ENCODE results near the gene EVX2. TPM values are rescaled to one million over a fixed set of nuclear protein-coding genes. Genes with fewer than 3 reads are reported as not detected.
A peak's percentile ranks its signal among the peaks of the same experiment; 100 is the strongest.

EVX2 gene
- total RNA-seq, 2 experiments from 2014 or later, result not detected

- DNase-seq (peak in 3 of 14 experiments; percentile 15 to 44 (median 30)), ATAC-seq (ENCODE audit: poor library complexity) (no peak)
- Mint-ChIP-seq H3K4me3 (peak within 1 kb of the TSS; percentile 85), H3K9me3 (no peaks in the 10 kb centered on the region), H3K36me3 (ENCODE audit: low read depth) (peaks cover 7% of the 10 kb centered on the region), H3K4me1 (ENCODE audit: low read depth) (peaks cover 41% of the 10 kb centered on the region), H3K27me3 (peaks cover 90% of the 10 kb centered on the region), H3K27ac (peak within 1 kb of the TSS; percentile 43)
- no peaks in the 10 kb centered on the region for H3K36me3 ChIP-seq (ENCODE audit: insufficient read depth, low read length)
- intact Hi-C loops (cut with DNase I, micrococcal nuclease), result no loop called here
- H3K9me3 ChIP-seq (ENCODE audit: control insufficient read depth in 1 of 2, insufficient read depth in 1 of 2, low read length in 2 of 2), result peaks cover 3 to 57% of the 10 kb centered on the region in 2 experiments
- H3K4me1 ChIP-seq (ENCODE audit: insufficient read depth, low read length), result peaks cover 35% of the 10 kb centered on the region
- H3K27ac ChIP-seq (ENCODE audit: low read depth in 1 of 2, low read length in 2 of 2), result no peak within 1 kb of the TSS
- H3K4me3 ChIP-seq (ENCODE audit: low read length), result no peak within 1 kb of the TSS
- peaks cover 87 to 93% of the 10 kb centered on the region in 2 experiments for H3K27me3 ChIP-seq (ENCODE audit: control insufficient read depth in 1 of 2, insufficient read depth in 2 of 2, low read length in 2 of 2)
- ChIA-PET POLR2A (no interaction called here), CTCF (no interaction called here)
- TF ChIP-seq CTCF (IDR thresholded peaks at IDR 0.05), result no peak
Observed at GRCh38 chr2:176106581-176107539, 23.1 kb upstream of the EVX2 start, which contains the start of gene HOXD11. Gene HOXD11, plus strand, starts transcription at chr2:176107280. Its CDS starts 76 bp downstream, at chr2:176107356.

- intact Hi-C loops (cut with DNase I, micrococcal nuclease), result no loop called here
- H3K36me3 ChIP-seq (ENCODE audit: insufficient read depth, low read length), result no peaks in the 10 kb centered on the region
- no peak for TF ChIP-seq CTCF (IDR thresholded peaks at IDR 0.05)
- POLR2A ChIA-PET, result no interaction called here
- H3K4me1 ChIP-seq (ENCODE audit: insufficient read depth, low read length), result peaks cover 31% of the 10 kb centered on the region
- ATAC-seq (ENCODE audit: poor library complexity) (no peak), DNase-seq (peak in 1 of 14 experiments; percentile 25)
- H3K27me3 Mint-ChIP-seq, result peaks cover 90% of the 10 kb centered on the region
- H3K36me3 Mint-ChIP-seq (ENCODE audit: low read depth), result peaks cover 7% of the 10 kb centered on the region
- CTCF ChIA-PET, result no interaction called here
- no peaks in the 10 kb centered on the region for H3K9me3 Mint-ChIP-seq
- H3K4me1 Mint-ChIP-seq (ENCODE audit: low read depth), result peaks cover 41% of the 10 kb centered on the region
- H3K27ac ChIP-seq (ENCODE audit: low read depth in 1 of 2, low read length in 2 of 2), result no peak overlapping the region
- H3K4me3 ChIP-seq (ENCODE audit: low read length), result no peak overlapping the region
- peaks cover 3 to 51% of the 10 kb centered on the region in 2 experiments for H3K9me3 ChIP-seq (ENCODE audit: control insufficient read depth in 1 of 2, insufficient read depth in 1 of 2, low read length in 2 of 2)
- peak overlapping the region; percentile 43 for H3K27ac Mint-ChIP-seq
- peak overlapping the region; percentile 85 for H3K4me3 Mint-ChIP-seq
- H3K27me3 ChIP-seq (ENCODE audit: control insufficient read depth in 1 of 2, insufficient read depth in 2 of 2, low read length in 2 of 2), result peaks cover 87 to 93% of the 10 kb centered on the region in 2 experiments
Observed at GRCh38 chr2:176105730-176106580, 22.2 kb upstream of the EVX2 start.

- no peaks in the 10 kb centered on the region for H3K9me3 Mint-ChIP-seq
- no peak for TF ChIP-seq CTCF (IDR thresholded peaks at IDR 0.05)
- no peak overlapping the region for H3K4me3 ChIP-seq (ENCODE audit: low read length)
- H3K36me3 Mint-ChIP-seq (ENCODE audit: low read depth), result peaks cover 7% of the 10 kb centered on the region
- H3K4me1 ChIP-seq (ENCODE audit: insufficient read depth, low read length), result peaks cover 33% of the 10 kb centered on the region
- no peak for ATAC-seq (ENCODE audit: poor library complexity)
- H3K27me3 Mint-ChIP-seq, result peaks cover 90% of the 10 kb centered on the region
- no peak overlapping the region for H3K27ac ChIP-seq (ENCODE audit: low read depth in 1 of 2, low read length in 2 of 2)
- no peak overlapping the region for H3K27ac Mint-ChIP-seq
- intact Hi-C loops (cut with DNase I, micrococcal nuclease), result no loop called here
- H3K4me3 Mint-ChIP-seq, result no peak overlapping the region
- peak in 1 of 14 experiments; percentile 25 for DNase-seq
- no peaks in the 10 kb centered on the region for H3K36me3 ChIP-seq (ENCODE audit: insufficient read depth, low read length)
- ChIA-PET POLR2A (no interaction called here), CTCF (no interaction called here)
- H3K9me3 ChIP-seq (ENCODE audit: control insufficient read depth in 1 of 2, insufficient read depth in 1 of 2, low read length in 2 of 2), result peaks cover 3 to 58% of the 10 kb centered on the region in 2 experiments
- peaks cover 41% of the 10 kb centered on the region for H3K4me1 Mint-ChIP-seq (ENCODE audit: low read depth)
- H3K27me3 ChIP-seq (ENCODE audit: control insufficient read depth in 1 of 2, insufficient read depth in 2 of 2, low read length in 2 of 2), result peaks cover 87 to 93% of the 10 kb centered on the region in 2 experiments
Observed at GRCh38 chr2:176105078-176105729, 21.4 kb upstream of the EVX2 start.
